GM12801 (cell line): ENCODE measurements around the gene CHM.

Source experiments
- TF ChIP-seq, protein P1 (sequence below): IDR thresholded peaks from one replicate; pipeline ENCODE4 v1.5.1; 2011; ENCODE audit warnings: control low read depth; ENCODE audit not compliant: insufficient read length; ENCODE audit errors: extremely low read depth

CHM gene

GRCh38 chrX:85941275-85941674, 106.1 kb downstream of the CHM start:
- TF ChIP-seq, protein P1, sequence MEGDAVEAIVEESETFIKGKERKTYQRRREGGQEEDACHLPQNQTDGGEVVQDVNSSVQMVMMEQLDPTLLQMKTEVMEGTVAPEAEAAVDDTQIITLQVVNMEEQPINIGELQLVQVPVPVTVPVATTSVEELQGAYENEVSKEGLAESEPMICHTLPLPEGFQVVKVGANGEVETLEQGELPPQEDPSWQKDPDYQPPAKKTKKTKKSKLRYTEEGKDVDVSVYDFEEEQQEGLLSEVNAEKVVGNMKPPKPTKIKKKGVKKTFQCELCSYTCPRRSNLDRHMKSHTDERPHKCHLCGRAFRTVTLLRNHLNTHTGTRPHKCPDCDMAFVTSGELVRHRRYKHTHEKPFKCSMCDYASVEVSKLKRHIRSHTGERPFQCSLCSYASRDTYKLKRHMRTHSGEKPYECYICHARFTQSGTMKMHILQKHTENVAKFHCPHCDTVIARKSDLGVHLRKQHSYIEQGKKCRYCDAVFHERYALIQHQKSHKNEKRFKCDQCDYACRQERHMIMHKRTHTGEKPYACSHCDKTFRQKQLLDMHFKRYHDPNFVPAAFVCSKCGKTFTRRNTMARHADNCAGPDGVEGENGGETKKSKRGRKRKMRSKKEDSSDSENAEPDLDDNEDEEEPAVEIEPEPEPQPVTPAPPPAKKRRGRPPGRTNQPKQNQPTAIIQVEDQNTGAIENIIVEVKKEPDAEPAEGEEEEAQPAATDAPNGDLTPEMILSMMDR: no peak

GRCh38 chrX:85930099-85930498, 117.3 kb downstream of the CHM start:
- TF ChIP-seq, protein P1: no peak

- TF ChIP-seq, protein P1: no peak
Observed at GRCh38 chrX:85928606-85929005, 118.8 kb downstream of the CHM start.

GRCh38 chrX:85927740-85928139, 119.6 kb downstream of the CHM start:
- TF ChIP-seq, protein P1: no peak

DNA sequence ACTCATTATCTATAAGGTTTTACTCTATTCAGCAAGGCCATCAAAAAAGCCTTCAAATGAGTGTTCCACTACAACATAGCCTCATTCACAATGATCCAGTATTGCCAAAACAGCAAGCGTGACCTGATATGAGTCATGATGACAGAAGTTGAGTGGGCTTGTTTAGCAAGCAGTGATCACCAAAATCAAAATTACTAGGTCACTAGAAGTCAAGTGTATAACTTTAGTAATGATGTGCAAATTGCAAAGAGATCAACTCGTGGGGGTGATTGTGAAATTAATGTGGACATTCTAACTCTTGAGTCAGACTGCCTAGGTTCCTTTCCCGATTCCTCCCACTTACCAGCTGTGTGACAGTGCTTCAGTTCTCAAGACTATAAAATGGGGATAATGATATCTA, 124.5 kb downstream of the CHM start:
- TF ChIP-seq, protein P1: no peak

DNA sequence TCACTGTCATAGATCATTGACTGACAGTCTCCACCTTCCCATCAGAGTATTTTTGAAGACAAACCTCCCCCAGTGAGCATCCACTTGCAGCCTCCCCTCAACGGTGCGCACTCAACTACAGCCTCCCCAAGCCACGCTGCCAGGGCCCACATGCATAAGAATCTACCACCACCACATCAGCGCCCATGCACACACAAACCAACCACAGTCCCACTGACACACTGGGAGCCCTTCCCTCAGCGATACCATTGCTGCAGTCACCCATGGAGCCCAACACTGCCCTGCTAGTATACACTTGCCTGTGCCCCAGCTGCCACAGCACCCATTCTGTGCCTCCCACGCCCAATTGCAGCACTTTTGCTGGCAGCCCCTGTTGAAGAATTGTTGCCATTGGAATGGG, 132.9 kb downstream of the CHM start:
- TF ChIP-seq, protein P1: no peak

DNA sequence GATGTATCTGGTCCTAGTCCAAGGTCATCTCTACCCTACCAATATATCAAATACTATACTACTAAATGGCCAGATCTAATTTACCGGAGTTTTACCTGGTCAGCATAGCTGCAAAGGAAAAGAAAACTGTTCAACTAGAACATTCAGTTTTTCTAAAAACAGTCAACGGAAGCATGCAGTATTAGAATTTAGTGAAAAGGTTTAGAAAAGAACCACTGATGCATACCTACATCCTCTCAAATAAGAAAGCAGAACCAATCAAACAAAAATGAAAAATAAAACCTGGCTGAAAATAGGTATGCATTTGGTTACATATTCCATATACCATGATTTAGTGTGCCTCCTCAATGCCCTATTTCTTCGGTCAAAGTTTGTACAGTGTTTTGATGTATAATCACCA, 140.0 kb downstream of the CHM start:
- TF ChIP-seq, protein P1: no peak

DNA sequence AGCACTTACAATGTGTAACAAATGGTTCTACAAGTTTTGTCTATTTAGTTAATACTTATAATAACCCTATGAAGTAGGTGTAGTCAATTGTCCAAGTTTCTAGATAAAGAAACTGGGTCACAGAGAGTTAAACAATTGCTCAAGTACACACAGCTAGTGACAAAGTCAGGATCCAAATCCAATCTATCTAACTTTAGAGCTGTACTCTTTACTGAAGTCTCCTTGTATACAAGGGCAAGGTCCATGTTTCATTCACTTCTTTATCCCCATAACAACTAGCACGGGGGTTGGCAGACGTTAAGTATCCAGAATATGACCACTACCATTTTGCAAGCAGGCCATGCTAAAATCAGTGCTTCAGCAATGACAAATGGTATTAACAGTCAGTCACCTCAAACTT, 141.0 kb downstream of the CHM start:
- TF ChIP-seq, protein P1: no peak
